B cell (primary cell): ENCODE results near the gene MBNL1.

Experiments used
- EZH2 ChIP-seq: IDR thresholded peaks from 2 replicates; pipeline ENCODE4 v1.6.1; 2012; ENCODE audit warnings: borderline replicate concordance, low read depth, mild to moderate bottlenecking, moderate library complexity, low read length; ENCODE audit not compliant: insufficient read depth, poor library complexity, severe bottlenecking
- TF ChIP-seq, protein P1 (sequence below): fragments of 200-600 bp; IDR thresholded peaks from one replicate; pipeline ENCODE4 v1.8.0; 2022; ENCODE audit warnings: antibody characterized with exemption, mild to moderate bottlenecking

GRCh38 chr3:152270937-152271336 is 2.2 kb downstream of the MBNL1 start:
- TF ChIP-seq, protein P1, sequence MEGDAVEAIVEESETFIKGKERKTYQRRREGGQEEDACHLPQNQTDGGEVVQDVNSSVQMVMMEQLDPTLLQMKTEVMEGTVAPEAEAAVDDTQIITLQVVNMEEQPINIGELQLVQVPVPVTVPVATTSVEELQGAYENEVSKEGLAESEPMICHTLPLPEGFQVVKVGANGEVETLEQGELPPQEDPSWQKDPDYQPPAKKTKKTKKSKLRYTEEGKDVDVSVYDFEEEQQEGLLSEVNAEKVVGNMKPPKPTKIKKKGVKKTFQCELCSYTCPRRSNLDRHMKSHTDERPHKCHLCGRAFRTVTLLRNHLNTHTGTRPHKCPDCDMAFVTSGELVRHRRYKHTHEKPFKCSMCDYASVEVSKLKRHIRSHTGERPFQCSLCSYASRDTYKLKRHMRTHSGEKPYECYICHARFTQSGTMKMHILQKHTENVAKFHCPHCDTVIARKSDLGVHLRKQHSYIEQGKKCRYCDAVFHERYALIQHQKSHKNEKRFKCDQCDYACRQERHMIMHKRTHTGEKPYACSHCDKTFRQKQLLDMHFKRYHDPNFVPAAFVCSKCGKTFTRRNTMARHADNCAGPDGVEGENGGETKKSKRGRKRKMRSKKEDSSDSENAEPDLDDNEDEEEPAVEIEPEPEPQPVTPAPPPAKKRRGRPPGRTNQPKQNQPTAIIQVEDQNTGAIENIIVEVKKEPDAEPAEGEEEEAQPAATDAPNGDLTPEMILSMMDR: no peak
- no peak for TF ChIP-seq EZH2
